Loucy (cell line): ENCODE measurements around the gene USP31.
"Not testable (repeated sequence)": the region's sequence is repeated elsewhere in the genome, so short reads cannot be mapped to it uniquely, and the experiment has no call there.

Experiments
- H2AFZ ChIP-seq: fragments of 200-600 bp; sonication (generic); 2 replicates; pipeline ENCODE4 v1.6.0; 2016; ENCODE audit warnings: antibody characterized with exemption, mild to moderate bottlenecking, low read length, moderate library complexity
- H3F3A ChIP-seq: fragments of 200-600 bp; 2 replicates; pipeline ENCODE4 v1.6.0; 2016; ENCODE audit warnings: antibody characterized with exemption, low read depth, mild to moderate bottlenecking
- H3K27me3 ChIP-seq: fragments of 200-600 bp; sonication (generic); 2 replicates; pipeline ENCODE4 v1.6.1; 2014; ENCODE audit warnings: low read length, mild to moderate bottlenecking; ENCODE audit not compliant: insufficient read depth, poor library complexity, severe bottlenecking
- H3K36me3 ChIP-seq: fragments of 200-600 bp; sonication (generic); 2 replicates; pipeline ENCODE4 v1.6.1; 2016; ENCODE audit warnings: low read length; ENCODE audit not compliant: insufficient read depth
- H3K4me1 ChIP-seq: fragments of 200-600 bp; sonication (generic); 2 replicates; pipeline ENCODE4 v1.5.1; 2014; ENCODE audit warnings: low read length, mild to moderate bottlenecking; ENCODE audit not compliant: insufficient read depth, poor library complexity, severe bottlenecking
- H3K4me2 ChIP-seq: fragments of 200-600 bp; sonication (generic); 2 replicates; pipeline ENCODE4 v1.6.0; 2014; ENCODE audit warnings: antibody characterized with exemption, low read length, low read depth, mild to moderate bottlenecking; ENCODE audit not compliant: poor library complexity, severe bottlenecking
- H3K4me3 ChIP-seq: fragments of 200-600 bp; sonication (generic); 2 replicates; pipeline ENCODE4 v1.5.1; 2014; ENCODE audit warnings: low read length, mild to moderate bottlenecking, mixed read lengths; ENCODE audit not compliant: poor library complexity, severe bottlenecking
- H3K79me2 ChIP-seq: fragments of 200-600 bp; sonication (generic); 2 replicates; pipeline ENCODE4 v1.6.1; 2014; ENCODE audit warnings: low read length; ENCODE audit not compliant: insufficient read depth
- H3K9ac ChIP-seq: fragments of 200-600 bp; sonication (generic); 2 replicates; pipeline ENCODE4 v1.6.0; 2014; ENCODE audit warnings: mild to moderate bottlenecking, low read depth, low read length, moderate library complexity; ENCODE audit not compliant: poor library complexity, severe bottlenecking
- H3K9me2 ChIP-seq: fragments of 200-600 bp; sonication (generic); replicated peaks from 2 replicates; pipeline ENCODE4 v1.6.1; 2016; ENCODE audit warnings: low read depth, low read length, mixed read lengths
- H3K9me3 ChIP-seq: fragments of 200-600 bp; sonication (generic); 2 replicates; pipeline ENCODE4 v1.6.1; 2014; ENCODE audit warnings: mild to moderate bottlenecking, antibody characterized with exemption, low read length, low read depth; ENCODE audit not compliant: insufficient read depth
- H4K20me1 ChIP-seq: fragments of 200-600 bp; sonication (generic); 2 replicates; pipeline ENCODE4 v1.6.0; 2014; ENCODE audit warnings: antibody characterized with exemption, low read length, mild to moderate bottlenecking; ENCODE audit not compliant: insufficient read depth, poor library complexity, severe bottlenecking
- EZH2phosphoT487 ChIP-seq: fragments of 200-600 bp; IDR thresholded peaks from 2 replicates; pipeline ENCODE4 v1.6.1; 2018; ENCODE audit warnings: antibody characterized with exemption, mild to moderate bottlenecking, moderate library complexity, borderline replicate concordance
- TF ChIP-seq, protein P1 (sequence below): fragments of 200-600 bp; sonication (generic); conservative IDR thresholded peaks from 2 replicates; pipeline ENCODE4 v1.5.1; 2014; ENCODE audit warnings: mild to moderate bottlenecking, antibody characterized with exemption, low read length

Gene USP31

DNA sequence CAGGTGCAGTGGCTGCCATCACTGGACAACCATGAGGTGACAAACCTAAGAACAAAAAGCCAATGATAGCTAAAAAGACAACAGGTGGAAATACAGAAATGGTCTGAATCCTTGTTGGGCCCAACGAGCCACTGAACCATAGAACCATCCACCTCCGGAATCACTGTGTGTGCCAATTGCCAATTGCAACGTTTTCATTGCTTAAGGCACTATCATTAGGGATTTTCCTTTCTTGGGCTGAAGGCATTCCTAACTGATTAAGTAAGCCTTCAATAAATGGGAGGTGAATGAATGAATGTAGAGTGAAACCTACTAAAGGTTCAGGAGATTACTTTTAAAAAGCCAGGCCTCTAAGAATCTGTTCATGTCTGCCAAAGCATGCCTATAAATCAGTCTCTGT lies 3.6 kb downstream of the USP31 start:
- H3K27me3 ChIP-seq: no peaks in the 10 kb centered on the region
- H3K9me2 ChIP-seq: no peaks in the 10 kb centered on the region
- H3K9ac ChIP-seq: no peak overlapping the region
- no peak overlapping the region for H2AFZ ChIP-seq
- H3F3A ChIP-seq: no peaks in the 10 kb centered on the region
- peaks cover 44% of the 10 kb centered on the region for H3K79me2 ChIP-seq
- H3K4me2 ChIP-seq: peak overlapping the region; percentile 86
- no peaks in the 10 kb centered on the region for H3K36me3 ChIP-seq
- peaks cover 18% of the 10 kb centered on the region for H4K20me1 ChIP-seq
- no peaks in the 10 kb centered on the region for H3K9me3 ChIP-seq
- H3K4me1 ChIP-seq: peaks cover 39% of the 10 kb centered on the region
- no peak for TF ChIP-seq EZH2phosphoT487
- TF ChIP-seq, protein P1, sequence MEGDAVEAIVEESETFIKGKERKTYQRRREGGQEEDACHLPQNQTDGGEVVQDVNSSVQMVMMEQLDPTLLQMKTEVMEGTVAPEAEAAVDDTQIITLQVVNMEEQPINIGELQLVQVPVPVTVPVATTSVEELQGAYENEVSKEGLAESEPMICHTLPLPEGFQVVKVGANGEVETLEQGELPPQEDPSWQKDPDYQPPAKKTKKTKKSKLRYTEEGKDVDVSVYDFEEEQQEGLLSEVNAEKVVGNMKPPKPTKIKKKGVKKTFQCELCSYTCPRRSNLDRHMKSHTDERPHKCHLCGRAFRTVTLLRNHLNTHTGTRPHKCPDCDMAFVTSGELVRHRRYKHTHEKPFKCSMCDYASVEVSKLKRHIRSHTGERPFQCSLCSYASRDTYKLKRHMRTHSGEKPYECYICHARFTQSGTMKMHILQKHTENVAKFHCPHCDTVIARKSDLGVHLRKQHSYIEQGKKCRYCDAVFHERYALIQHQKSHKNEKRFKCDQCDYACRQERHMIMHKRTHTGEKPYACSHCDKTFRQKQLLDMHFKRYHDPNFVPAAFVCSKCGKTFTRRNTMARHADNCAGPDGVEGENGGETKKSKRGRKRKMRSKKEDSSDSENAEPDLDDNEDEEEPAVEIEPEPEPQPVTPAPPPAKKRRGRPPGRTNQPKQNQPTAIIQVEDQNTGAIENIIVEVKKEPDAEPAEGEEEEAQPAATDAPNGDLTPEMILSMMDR: no peak
- peak overlapping the region; percentile 39 for H3K4me3 ChIP-seq

DNA sequence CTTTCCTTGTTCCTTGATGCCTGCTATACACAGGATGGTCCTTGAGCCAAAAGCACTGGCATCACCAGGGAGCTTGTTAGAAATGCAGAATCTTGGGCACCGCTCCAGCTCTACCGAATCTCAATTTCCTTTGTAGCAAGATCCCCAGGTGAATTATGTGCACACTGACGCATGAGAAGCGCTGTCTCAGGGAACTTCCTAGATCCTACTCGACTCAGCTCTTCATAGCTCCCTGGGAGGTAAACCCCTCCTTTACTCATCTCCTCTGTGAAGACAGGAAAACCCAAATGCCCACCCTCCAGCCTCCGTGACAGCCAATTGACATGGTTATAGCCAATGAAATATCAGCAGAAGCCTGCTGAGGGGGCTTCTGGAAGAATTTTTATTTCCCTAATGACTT lies 4.1 kb downstream of the USP31 start:
- peaks cover 44% of the 10 kb centered on the region for H3K79me2 ChIP-seq
- H3K9me2 ChIP-seq: no peaks in the 10 kb centered on the region
- no peak overlapping the region for H3K9ac ChIP-seq
- H3K27me3 ChIP-seq: no peaks in the 10 kb centered on the region
- H3K4me3 ChIP-seq: peak overlapping the region; percentile 39
- no peak for TF ChIP-seq EZH2phosphoT487
- TF ChIP-seq, protein P1: no peak
- no peaks in the 10 kb centered on the region for H3K36me3 ChIP-seq
- H2AFZ ChIP-seq: no peak overlapping the region
- peak overlapping the region; percentile 86 for H3K4me2 ChIP-seq
- H4K20me1 ChIP-seq: peaks cover 18% of the 10 kb centered on the region
- peaks cover 39% of the 10 kb centered on the region for H3K4me1 ChIP-seq
- no peaks in the 10 kb centered on the region for H3F3A ChIP-seq
- no peaks in the 10 kb centered on the region for H3K9me3 ChIP-seq

DNA sequence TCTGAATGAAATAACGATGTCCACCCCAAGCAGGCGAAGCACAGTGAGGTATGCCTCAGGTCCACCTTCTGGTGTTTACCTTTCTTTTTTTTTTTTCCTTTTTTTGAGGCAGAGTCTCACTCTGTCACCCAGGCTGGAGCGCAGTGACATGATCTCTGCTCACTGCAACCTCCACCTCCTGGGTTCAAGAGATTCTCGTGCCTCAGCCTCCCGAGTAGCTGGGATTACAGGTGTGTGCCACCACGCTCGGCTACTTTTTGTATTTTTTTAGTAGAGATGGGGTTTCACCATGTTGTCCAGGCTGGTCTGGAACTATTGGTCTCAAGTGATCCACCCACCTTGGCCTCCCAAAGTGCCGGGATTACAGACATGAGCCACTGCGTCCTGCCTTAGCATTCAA lies 4.9 kb downstream of the USP31 start:
- peaks cover 44% of the 10 kb centered on the region for H3K79me2 ChIP-seq
- not testable (repeated sequence) for H3F3A ChIP-seq, H3K36me3 ChIP-seq, H3K9me2 ChIP-seq, H3K4me3 ChIP-seq, H3K9me3 ChIP-seq, H2AFZ ChIP-seq, H3K27me3 ChIP-seq, H3K9ac ChIP-seq
- peaks cover 18% of the 10 kb centered on the region for H4K20me1 ChIP-seq
- H3K4me1 ChIP-seq: peaks cover 39% of the 10 kb centered on the region
- peak overlapping the region; percentile 86 for H3K4me2 ChIP-seq

DNA sequence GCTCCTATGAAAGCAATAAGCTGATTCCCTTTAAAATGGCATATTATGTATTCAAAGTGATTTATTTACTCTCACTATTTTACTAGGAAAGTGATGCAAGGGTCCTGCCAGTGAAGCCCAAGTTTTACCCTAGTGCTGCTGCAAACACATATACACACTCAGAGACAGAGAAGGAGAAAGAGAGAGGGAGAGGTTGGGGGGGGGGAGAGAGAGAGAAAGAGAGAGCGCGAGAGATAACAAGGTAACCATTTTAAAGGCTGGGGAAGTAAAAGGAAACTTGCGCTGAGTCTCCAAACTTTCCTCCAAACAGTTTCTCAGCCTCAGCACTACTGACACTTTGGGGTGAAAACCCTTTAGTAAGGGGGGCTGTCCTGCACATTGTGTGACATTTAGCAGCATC lies 5.9 kb downstream of the USP31 start:
- peaks cover 37% of the 10 kb centered on the region for H3K4me1 ChIP-seq
- no peak overlapping the region for H3K4me3 ChIP-seq
- no peaks in the 10 kb centered on the region for H3K27me3 ChIP-seq
- no peak overlapping the region for H3K9ac ChIP-seq
- no peaks in the 10 kb centered on the region for H3K9me3 ChIP-seq
- no peaks in the 10 kb centered on the region for H3K9me2 ChIP-seq
- peak overlapping the region; percentile 86 for H3K4me2 ChIP-seq
- peaks cover 16% of the 10 kb centered on the region for H4K20me1 ChIP-seq
- no peak overlapping the region for H2AFZ ChIP-seq
- peaks cover 42% of the 10 kb centered on the region for H3K79me2 ChIP-seq
- H3K36me3 ChIP-seq: no peaks in the 10 kb centered on the region
- no peak for TF ChIP-seq EZH2phosphoT487
- TF ChIP-seq, protein P1: no peak
- H3F3A ChIP-seq: no peaks in the 10 kb centered on the region
